HEK293 (cell line): ENCODE data around the gene LTBP1.
A peak's percentile ranks its signal among the peaks of the same experiment; 100 is the strongest.

Experiments
- CTCF ChIA-PET: fragments of 350-600 bp; formaldehyde crosslinking; extraction: SDS; loops from one replicate; lab custom pipeline; 2021; ENCODE audit warnings: antibody characterized with exemption; lab: Yijun Ruan, JAX
- POLR2A ChIA-PET: fragments of 300-600 bp; formaldehyde crosslinking; extraction: SDS; loops from one replicate; lab custom pipeline; 2020; ENCODE audit warnings: antibody characterized with exemption, inconsistent platforms; lab: Yijun Ruan, JAX
- H3K27ac ChIP-seq: fragments of 200-500 bp; sonication (Bioruptor generic); 2 replicates; pipeline ENCODE4 v1.5.1; 2014; ENCODE audit warnings: low read depth, low read length, control low read depth, inconsistent platforms; ENCODE audit errors: extremely low read depth
- H3K36me3 ChIP-seq, 2 experiments: fragments of 200-500 bp in 1 of 2; sonication (Bioruptor generic) in 1 of 2; 1 replicate in 1 of 2; 2 replicates in 1 of 2; pipeline ENCODE4 v1.5.1; 2014 to 2017; ENCODE audit warnings: inconsistent platforms in 2 of 2, low read length in 2 of 2; ENCODE audit not compliant: control insufficient read depth in 2 of 2, insufficient read depth in 1 of 2
- H3K4me1 ChIP-seq: fragments of 200-500 bp; sonication (Bioruptor generic); 2 replicates; pipeline ENCODE4 v1.5.1; 2014; ENCODE audit warnings: mild to moderate bottlenecking, low read length, inconsistent platforms; ENCODE audit not compliant: control insufficient read depth, insufficient read depth
- H3K4me3 ChIP-seq: 2 replicates; pipeline ENCODE4 v1.5.1; 2011; ENCODE audit warnings: low read depth, mild to moderate bottlenecking, control low read depth, low read length, moderate library complexity
- H3K9me3 ChIP-seq: fragments of 200-500 bp; sonication (Bioruptor generic); 2 replicates; pipeline ENCODE4 v1.5.1; 2014; ENCODE audit warnings: low read depth, low read length, inconsistent platforms; ENCODE audit not compliant: control insufficient read depth, insufficient read depth
- GLIS1 ChIP-seq: fragments of 450-650 bp; formaldehyde crosslinking; IDR thresholded peaks from 2 replicates; pipeline ENCODE4 v1.5.1; 2016; ENCODE audit warnings: missing biosample characterization, missing genetic modification characterization
- KLF10 ChIP-seq: fragments of 450-650 bp; IDR thresholded peaks from 2 replicates; pipeline ENCODE4 v1.5.1; 2018; ENCODE audit warnings: missing biosample characterization, mild to moderate bottlenecking, missing genetic modification characterization
- KLF9 ChIP-seq: fragments of 450-650 bp; formaldehyde crosslinking; IDR thresholded peaks from 2 replicates; pipeline ENCODE4 v1.5.1; 2016; ENCODE audit warnings: missing biosample characterization, missing genetic modification characterization, low read depth
- MZF1 ChIP-seq: fragments of 450-650 bp; formaldehyde crosslinking; IDR thresholded peaks from 2 replicates; pipeline ENCODE4 v1.5.1; 2017; ENCODE audit warnings: missing biosample characterization, missing genetic modification characterization, borderline replicate concordance
- OSR2 ChIP-seq: fragments of 450-650 bp; formaldehyde crosslinking; IDR thresholded peaks from 2 replicates; pipeline ENCODE4 v1.5.1; 2016; ENCODE audit warnings: missing biosample characterization, missing genetic modification characterization
- PRDM10 ChIP-seq: fragments of 450-650 bp; formaldehyde crosslinking; IDR thresholded peaks from 2 replicates; pipeline ENCODE4 v1.5.1; 2016; ENCODE audit warnings: missing biosample characterization, missing genetic modification characterization
- SCRT1 ChIP-seq: fragments of 450-650 bp; formaldehyde crosslinking; IDR thresholded peaks from 2 replicates; pipeline ENCODE4 v1.5.1; 2016; ENCODE audit warnings: missing biosample characterization, missing genetic modification characterization, borderline replicate concordance
- SCRT2 ChIP-seq: fragments of 450-650 bp; formaldehyde crosslinking; IDR thresholded peaks from 2 replicates; pipeline ENCODE4 v1.5.1; 2016; ENCODE audit warnings: missing biosample characterization, missing genetic modification characterization
- TSHZ1 ChIP-seq: fragments of 450-650 bp; formaldehyde crosslinking; IDR thresholded peaks from 2 replicates; pipeline ENCODE4 v1.5.1; 2016; ENCODE audit warnings: missing biosample characterization, missing genetic modification characterization, borderline replicate concordance
- ZNF221 ChIP-seq: fragments of 450-650 bp; formaldehyde crosslinking; IDR thresholded peaks from 2 replicates; pipeline ENCODE4 v1.5.1; 2017; ENCODE audit warnings: missing biosample characterization, missing genetic modification characterization, borderline replicate concordance
- ZNF24 ChIP-seq: fragments of 450-650 bp; formaldehyde crosslinking; IDR thresholded peaks from 2 replicates; pipeline ENCODE4 v1.5.1; 2016; ENCODE audit warnings: missing biosample characterization, missing genetic modification characterization
- ZNF354C ChIP-seq: fragments of 450-650 bp; formaldehyde crosslinking; IDR thresholded peaks from 2 replicates; pipeline ENCODE4 v1.5.1; 2016; ENCODE audit warnings: missing biosample characterization, missing genetic modification characterization, low read depth, borderline replicate concordance
- ZNF433 ChIP-seq: fragments of 450-650 bp; formaldehyde crosslinking; IDR thresholded peaks from 2 replicates; pipeline ENCODE4 v1.5.1; 2016; ENCODE audit warnings: missing biosample characterization, missing genetic modification characterization, low read depth
- ZNF48 ChIP-seq: fragments of 450-650 bp; formaldehyde crosslinking; IDR thresholded peaks from 2 replicates; pipeline ENCODE4 v1.5.1; 2016; ENCODE audit warnings: missing biosample characterization, missing genetic modification characterization
- ZNF514 ChIP-seq: fragments of 450-650 bp; formaldehyde crosslinking; IDR thresholded peaks from 2 replicates; pipeline ENCODE4 v1.5.1; 2016; ENCODE audit warnings: missing biosample characterization, missing genetic modification characterization
- ZNF558 ChIP-seq: fragments of 450-650 bp; formaldehyde crosslinking; IDR thresholded peaks from 2 replicates; pipeline ENCODE4 v1.5.1; 2016; ENCODE audit warnings: missing biosample characterization, missing genetic modification characterization
- ZNF610 ChIP-seq: fragments of 450-650 bp; formaldehyde crosslinking; IDR thresholded peaks from 2 replicates; pipeline ENCODE4 v1.5.1; 2016; ENCODE audit warnings: missing biosample characterization, missing genetic modification characterization, borderline replicate concordance
- ZNF621 ChIP-seq: fragments of 450-650 bp; formaldehyde crosslinking; IDR thresholded peaks from 2 replicates; pipeline ENCODE4 v1.5.1; 2017; ENCODE audit warnings: missing biosample characterization, missing genetic modification characterization
- ZNF629 ChIP-seq: fragments of 450-650 bp; formaldehyde crosslinking; IDR thresholded peaks from 2 replicates; pipeline ENCODE4 v1.5.1; 2017; ENCODE audit warnings: missing biosample characterization, missing genetic modification characterization
- ZNF658 ChIP-seq: fragments of 450-650 bp; formaldehyde crosslinking; IDR thresholded peaks from 2 replicates; pipeline ENCODE4; 2016; ENCODE audit warnings: missing biosample characterization, missing genetic modification characterization
- ZNF670 ChIP-seq: fragments of 450-650 bp; formaldehyde crosslinking; IDR thresholded peaks from 2 replicates; pipeline ENCODE4 v1.5.1; 2016; ENCODE audit warnings: missing biosample characterization, missing genetic modification characterization, low read depth
- ZNF777 ChIP-seq: fragments of 450-650 bp; formaldehyde crosslinking; IDR thresholded peaks from 2 replicates; pipeline ENCODE4 v1.5.1; 2017; ENCODE audit warnings: missing biosample characterization, missing genetic modification characterization, borderline replicate concordance
- ZNF843 ChIP-seq: fragments of 450-650 bp; formaldehyde crosslinking; IDR thresholded peaks from 2 replicates; pipeline ENCODE4 v1.5.1; 2016; ENCODE audit warnings: missing biosample characterization, missing genetic modification characterization
- TF ChIP-seq, protein P1 (sequence below): fragments of 450-650 bp; formaldehyde crosslinking; optimal IDR thresholded peaks from 2 replicates; pipeline ENCODE3; 2016; ENCODE audit warnings: missing biosample characterization, mild to moderate bottlenecking, missing genetic modification characterization
- TF ChIP-seq, protein P2 (sequence below): fragments of 450-650 bp; formaldehyde crosslinking; IDR thresholded peaks from 2 replicates; pipeline ENCODE4 v1.5.1; 2017; ENCODE audit warnings: missing biosample characterization, missing genetic modification characterization

Gene LTBP1

GRCh38 chr2:33291278-33292013, 344.7 kb downstream of the LTBP1 start (continued):
- peak; percentile 67; the same call in 1 of the 2 replicates for TF ChIP-seq PRDM10 (tag by site-specific recombination)
- no peak for TF ChIP-seq ZNF514 (tag by site-specific recombination)
- no peak for TF ChIP-seq ZNF777 (tag by site-specific recombination)
- no peak for TF ChIP-seq TSHZ1
- TF ChIP-seq ZNF24 (tag by site-specific recombination): 0 out of 2 replicates have a peak, but pooled peaks have one; percentile 36
- peak; percentile 74 for TF ChIP-seq ZNF629 (tag by site-specific recombination)
- TF ChIP-seq SCRT2 (tag by site-specific recombination): peak; percentile 67
- no peak for TF ChIP-seq KLF10
- TF ChIP-seq OSR2 (tag by site-specific recombination): peak; percentile 94

GRCh38 chr2:33292063-33292462, 345.3 kb downstream of the LTBP1 start:
- Histone ChIP-seq H3K4me1 (peaks cover 20% of the 10 kb centered on the region), H3K36me3 (no peaks in the 10 kb centered on the region), H3K9me3 (no peaks in the 10 kb centered on the region), H3K4me3 (no peak overlapping the region), H3K27ac (peak overlapping the region; percentile 55)
- POLR2A ChIA-PET: no interaction called here
- TF ChIP-seq ZNF433 (tag by site-specific recombination) (no peak), ZNF621 (tag by site-specific recombination) (no peak), ZNF354C (no peak), ZNF221 (tag by site-specific recombination) (no peak), SCRT1 (tag by site-specific recombination) (no peak), GLIS1 (tag by site-specific recombination) (no peak), MZF1 (no peak), ZNF558 (tag by site-specific recombination) (no peak), ZNF48 (tag by site-specific recombination) (no peak), ZNF670 (tag by site-specific recombination) (no peak), ZNF629 (tag by site-specific recombination) (no peak), ZNF658 (tag by site-specific recombination) (no peak), KLF9 (tag by site-specific recombination) (no peak), ZNF610 (no peak), ZNF24 (tag by site-specific recombination) (no peak), ZNF843 (tag by site-specific recombination) (no peak)
- TF ChIP-seq, protein P1, sequence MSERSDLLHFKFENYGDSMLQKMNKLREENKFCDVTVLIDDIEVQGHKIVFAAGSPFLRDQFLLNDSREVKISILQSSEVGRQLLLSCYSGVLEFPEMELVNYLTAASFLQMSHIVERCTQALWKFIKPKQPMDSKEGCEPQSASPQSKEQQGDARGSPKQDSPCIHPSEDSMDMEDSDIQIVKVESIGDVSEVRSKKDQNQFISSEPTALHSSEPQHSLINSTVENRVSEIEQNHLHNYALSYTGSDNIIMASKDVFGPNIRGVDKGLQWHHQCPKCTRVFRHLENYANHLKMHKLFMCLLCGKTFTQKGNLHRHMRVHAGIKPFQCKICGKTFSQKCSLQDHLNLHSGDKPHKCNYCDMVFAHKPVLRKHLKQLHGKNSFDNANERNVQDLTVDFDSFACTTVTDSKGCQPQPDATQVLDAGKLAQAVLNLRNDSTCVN (tag by site-specific recombination): no peak
- TF ChIP-seq, protein P2, sequence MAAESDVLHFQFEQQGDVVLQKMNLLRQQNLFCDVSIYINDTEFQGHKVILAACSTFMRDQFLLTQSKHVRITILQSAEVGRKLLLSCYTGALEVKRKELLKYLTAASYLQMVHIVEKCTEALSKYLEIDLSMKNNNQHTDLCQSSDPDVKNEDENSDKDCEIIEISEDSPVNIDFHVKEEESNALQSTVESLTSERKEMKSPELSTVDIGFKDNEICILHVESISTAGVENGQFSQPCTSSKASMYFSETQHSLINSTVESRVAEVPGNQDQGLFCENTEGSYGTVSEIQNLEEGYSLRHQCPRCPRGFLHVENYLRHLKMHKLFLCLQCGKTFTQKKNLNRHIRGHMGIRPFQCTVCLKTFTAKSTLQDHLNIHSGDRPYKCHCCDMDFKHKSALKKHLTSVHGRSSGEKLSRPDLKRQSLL (tag by site-specific recombination): no peak
- CTCF ChIA-PET: interaction anchor here (0.7 kb wide), 1 partner anchor 9 kb away, joined by 3 read pairs; no protein-coding TSS in a partner anchor
